HUDEP-2 (cell line): ENCODE measurements around the gene SAFB.
A peak's percentile ranks its signal among the peaks of the same experiment; 100 is the strongest.

Experiments
- DNase-seq, 76 experiments: peaks; one replicate each; lab custom pipeline; 2025; ENCODE audit not compliant: unreplicated experiment in 76 of 76; lab: John Stamatoyannopoulos, UW

SAFB gene

DNA sequence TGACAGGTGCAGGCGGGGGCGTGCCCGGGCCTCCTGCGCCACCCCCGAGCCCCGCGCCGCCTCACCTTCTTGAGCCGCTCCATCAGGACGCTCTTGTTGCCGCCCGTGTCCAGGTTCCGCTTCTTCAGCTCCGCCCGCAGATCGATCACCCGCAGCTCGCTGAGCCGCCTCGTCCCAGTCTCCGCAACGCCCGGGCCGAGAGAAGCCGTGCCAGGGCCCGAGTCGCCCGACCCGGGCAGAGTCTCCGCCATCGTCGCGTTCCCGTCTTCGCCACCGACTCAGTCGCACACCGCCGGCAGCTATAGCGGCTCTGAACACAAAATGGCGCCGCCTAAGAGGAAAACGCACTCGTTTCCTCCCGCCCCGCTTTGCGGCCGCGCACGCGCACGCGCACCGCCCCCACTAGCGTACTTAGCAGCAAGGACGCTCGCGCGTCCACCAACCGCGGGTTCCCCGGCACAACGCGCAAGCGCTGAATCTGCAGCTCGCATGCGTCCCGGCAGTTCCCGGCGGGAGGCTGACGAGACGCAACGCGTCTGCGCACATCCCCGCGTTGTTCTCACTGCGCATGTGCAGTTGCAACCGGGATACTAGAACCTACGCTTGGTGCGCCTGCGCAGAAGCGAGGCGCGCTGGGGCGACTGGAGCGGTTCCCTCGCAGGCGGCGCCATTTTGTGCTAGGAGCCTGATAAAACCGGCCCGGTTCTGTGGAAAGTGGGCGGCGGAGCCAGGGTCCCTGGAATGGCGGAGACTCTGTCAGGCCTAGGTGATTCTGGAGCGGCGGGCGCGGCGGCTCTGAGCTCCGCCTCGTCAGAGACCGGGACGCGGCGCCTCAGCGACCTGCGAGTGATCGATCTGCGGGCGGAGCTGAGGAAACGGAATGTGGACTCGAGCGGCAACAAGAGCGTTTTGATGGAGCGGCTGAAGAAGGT is at the start of gene SAFB, which contains the start of gene SAFB2:
TSS of gene SAFB (plus strand) at position 619 of the 932 bp plus-strand sequence. CDS start at position 742, 123 bp downstream.
TSS of gene SAFB2 (minus strand) at position 312 of the 932 bp plus-strand sequence. CDS start at position 251, 61 bp downstream.
- peak; percentile 62 to 100 (median 100) for DNase-seq

DNA sequence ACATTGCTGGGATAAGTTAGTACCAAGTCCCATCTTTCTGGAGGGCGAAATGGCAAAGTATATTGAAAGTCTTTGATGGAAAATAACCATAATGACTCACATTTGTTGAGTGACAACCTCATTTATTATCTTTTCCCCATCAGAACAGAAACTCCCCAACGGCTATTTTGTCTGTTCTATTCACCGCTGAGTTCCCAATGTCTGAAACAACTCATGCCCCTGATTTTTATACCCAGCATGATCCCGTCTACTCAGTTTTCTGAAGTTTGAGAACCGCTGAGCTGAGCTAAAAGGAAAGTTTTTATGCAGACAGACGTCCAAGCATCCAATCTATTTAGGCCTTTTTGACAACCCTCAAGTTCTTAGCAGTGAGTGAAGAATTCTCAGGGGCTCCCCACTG is 47.3 kb upstream of the SAFB start:
- DNase-seq, result peak in 25 of 76 experiments; percentile 15 to 82 (median 53)

DNA sequence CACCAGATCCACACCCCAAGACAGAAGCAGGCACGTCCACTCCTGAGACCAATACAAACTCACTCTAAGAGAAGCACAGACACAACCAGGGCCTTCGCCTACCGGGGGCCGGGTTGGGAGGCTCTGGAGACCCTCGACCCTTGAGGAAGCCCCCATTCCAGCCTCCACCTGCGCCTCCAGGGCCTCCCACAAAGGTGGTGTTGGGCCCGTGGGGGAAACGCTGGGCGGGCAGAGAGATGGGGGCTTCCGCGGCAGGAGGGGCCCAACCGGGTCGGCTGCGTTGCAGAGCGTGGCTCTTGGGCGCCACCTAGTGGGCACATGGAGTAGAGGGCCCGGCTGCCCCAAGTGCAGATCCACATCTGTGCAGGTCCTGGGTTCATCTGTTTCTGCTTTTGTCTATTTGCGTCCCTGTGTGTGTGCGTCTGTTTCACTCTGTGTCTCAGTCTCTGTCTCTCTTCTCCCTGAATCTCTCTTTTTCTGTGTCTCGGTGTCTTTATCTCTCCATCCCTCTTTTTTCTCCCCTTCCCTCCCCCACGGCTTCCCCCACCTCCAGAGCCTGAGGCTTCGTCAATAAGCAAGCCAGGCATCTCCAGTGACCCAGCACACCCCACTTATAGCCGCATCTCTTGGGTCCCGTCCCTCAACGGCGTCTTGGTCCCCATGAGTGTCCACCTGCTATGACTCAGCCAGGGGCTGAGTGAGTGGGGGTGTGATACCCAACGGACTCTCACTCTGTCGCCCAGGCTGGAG is 44.6 kb upstream of the SAFB start:
- DNase-seq, result peak in 58 of 76 experiments; percentile 16 to 86 (median 58)

DNA sequence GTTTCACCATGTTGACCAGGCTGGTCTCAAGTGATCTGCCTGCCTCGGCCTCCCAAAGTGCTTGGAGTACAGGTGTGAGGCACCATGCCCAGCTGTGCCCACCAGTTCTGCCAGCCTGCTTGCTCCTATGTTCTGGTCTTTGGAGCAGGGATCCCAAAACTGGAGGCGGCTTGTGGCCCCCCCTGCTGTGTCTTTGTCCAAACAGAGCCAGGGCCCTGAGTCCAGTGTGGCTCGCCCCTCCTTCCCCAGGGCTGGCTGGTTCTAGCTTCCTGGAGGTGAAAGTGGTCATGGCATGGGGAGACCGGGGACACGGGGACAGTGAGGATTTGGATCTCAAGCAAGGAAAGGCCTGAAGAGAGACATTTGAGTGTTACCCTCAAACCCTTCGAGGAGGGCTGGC is 43.6 kb upstream of the SAFB start:
- DNase-seq, result no peak

DNA sequence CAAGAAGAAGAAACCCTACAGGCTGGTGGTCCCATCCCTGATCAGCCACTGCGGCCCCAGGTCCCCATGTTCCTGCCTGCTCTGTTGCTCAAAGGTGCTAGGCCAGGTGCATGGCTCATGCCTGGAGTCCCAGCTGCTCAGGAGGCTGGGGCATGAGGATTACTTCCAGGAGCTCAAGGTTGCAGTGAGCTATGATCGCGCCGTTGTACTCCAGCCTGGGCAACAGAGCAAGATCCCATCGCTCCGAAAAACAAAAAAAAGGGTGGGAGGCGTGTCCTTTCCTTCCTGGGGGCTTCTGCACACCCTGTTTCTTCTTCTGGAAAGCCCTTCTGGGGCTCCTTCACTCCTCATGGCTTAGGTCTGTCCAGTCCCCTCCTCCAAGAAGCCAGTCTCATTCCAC is 43.2 kb upstream of the SAFB start:
- no peak for DNase-seq

DNA sequence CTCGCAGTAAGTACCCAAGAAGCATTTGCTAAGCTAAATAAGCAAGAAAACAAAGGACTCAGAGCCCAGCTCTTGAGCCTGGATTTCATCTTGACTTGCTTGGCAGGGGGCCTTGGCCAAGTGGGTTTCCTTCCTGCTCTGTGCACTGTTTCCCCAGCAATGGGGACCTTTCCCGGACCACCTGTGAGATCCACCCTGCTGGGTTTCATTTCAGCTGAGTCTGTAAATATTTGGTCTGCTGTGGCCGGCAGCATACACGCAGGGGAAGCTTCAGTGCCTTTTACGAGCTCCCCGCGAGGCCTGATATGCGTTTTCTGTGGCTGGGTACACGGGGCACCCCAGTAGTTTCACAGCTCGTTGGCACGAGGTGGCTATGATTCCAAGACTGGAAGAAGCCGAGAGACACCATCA is 42.7 kb upstream of the SAFB start:
- no peak for DNase-seq

DNA sequence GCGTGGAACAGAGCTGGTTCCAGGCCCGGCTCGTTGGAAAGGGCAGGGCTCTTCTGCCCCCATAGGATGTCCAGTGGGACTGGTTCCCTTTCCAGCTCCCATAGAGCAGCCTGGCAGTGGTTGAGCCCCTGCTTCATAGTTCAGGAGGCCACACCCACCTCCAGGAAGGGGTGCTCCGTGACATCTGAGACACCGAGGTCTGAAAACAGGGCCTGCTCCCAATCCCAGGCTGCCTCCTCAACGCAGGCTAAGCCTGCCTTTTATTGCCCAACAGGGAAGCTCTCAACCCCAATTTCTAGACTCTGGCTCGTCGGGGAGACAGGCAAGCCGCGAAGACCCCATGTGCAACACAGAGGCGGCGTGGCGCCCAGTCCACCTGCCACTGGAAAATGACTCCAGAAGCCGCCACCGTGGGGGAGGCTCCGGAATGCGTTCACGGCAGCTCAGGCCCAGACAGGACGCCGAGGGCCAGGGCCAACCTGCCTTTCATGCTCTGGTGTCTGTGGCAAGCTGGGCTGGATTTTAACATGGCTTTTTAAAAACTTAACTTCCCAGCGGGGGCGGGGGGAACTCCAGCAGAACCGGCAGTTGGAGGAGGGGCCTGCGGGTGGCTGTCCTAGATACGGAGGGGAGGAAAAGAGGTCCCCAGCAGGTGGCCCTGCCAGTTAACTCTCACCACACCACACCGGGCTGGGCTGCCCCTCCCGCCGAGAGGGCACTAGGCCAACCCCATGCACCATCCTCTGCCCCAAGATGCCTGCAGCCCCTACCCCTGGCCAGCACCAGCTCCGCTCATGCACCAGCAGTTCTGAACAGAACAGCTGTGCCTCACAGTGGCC is 37.2 kb upstream of the SAFB start:
- DNase-seq, result peak in 73 of 76 experiments; percentile 23 to 97 (median 86)

DNA sequence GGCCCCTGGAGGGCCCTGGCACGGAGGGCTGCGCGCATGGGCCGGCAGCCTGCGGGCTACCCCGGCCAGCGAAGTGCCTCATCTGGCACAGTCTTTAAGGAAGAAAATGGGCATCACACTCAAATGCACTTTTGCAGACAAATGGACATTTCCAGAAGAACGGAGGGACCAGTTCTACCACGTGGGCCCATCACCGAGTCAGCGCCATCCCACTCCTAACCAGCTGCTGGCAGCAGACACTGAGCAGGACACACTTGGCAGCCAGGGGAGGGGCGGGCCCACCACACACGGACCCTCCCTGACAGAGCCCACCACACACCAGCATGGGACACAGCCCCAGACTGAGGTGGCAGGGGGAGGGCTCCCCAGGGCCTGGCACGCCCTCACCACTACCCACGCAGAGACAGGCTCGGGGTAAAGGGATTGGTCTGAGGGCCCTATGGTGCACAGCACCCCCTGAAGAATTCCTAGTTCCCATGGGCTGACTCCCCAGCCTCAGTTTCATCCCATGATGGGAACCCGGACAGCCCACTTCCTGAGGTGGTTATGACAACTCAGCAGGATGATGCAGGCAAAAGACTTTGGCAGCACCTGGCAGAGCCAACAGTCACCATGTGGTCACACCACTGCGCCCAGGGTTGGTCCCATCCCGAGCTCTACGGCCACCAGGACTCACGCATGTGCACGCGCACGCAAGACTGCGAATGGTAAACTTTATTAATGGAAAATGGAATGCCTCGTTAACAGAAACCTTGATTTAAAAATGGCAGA is 36.4 kb upstream of the SAFB start:
- DNase-seq, result peak in 14 of 76 experiments; percentile 9 to 48 (median 30)

DNA sequence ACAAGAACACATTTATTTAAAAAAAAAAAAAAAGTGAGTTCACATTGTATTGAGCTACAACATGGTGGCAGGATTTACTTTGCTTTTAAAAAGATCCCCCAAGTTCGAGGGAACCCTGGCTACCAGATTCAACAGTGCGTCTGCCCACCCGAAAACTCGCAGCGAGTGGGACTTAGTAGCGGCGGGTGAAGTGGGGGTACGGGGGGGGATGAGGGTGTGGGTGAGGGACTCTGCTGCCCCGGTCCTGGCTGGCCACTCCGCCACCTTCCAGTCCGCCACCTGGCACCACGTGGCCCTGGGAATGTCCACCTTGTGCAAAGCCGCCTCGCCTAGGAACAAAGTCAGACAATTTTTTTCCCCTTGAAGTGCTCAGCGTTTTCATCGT is 35.8 kb upstream of the SAFB start:
- no peak for DNase-seq

DNA sequence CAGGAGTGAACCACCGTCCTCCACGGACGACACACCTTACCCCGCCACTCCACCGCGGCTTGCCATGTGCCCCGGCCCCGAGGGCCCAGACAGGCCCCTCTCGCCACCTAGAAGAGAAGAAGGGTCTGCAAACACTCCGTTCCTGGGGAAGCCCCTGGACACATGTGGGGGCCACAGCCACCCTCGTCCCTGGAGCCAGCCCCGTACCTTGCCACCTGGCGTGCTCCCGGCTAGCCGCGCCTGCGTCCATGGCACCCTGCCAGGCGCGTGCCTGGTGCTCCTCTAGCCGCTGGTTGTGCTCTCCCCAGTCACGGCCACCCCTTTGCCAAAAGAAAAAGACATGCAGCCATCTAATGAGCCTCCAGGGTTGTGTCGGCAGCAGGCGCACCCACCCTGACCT is 35.2 kb upstream of the SAFB start:
- DNase-seq, result no peak

DNA sequence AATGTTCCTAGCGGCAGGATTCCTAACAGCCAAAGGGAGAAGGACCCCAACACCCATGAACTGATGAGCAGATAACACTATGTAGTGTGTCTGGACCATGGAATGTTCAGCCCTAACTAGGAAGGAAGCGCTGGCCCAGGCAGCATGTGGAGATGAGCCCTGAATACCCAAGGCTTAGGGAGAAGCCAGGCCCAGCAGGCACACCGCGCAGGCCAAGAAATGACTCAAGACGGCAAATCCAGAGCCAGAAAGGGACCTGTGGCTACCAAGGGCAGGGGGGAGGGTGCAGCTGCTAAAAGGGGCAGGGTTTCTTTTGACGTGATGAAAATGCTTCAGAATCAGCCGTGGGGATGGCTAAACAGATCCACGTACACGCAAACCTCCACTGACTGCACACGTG is 34.4 kb upstream of the SAFB start:
- no peak for DNase-seq

DNA sequence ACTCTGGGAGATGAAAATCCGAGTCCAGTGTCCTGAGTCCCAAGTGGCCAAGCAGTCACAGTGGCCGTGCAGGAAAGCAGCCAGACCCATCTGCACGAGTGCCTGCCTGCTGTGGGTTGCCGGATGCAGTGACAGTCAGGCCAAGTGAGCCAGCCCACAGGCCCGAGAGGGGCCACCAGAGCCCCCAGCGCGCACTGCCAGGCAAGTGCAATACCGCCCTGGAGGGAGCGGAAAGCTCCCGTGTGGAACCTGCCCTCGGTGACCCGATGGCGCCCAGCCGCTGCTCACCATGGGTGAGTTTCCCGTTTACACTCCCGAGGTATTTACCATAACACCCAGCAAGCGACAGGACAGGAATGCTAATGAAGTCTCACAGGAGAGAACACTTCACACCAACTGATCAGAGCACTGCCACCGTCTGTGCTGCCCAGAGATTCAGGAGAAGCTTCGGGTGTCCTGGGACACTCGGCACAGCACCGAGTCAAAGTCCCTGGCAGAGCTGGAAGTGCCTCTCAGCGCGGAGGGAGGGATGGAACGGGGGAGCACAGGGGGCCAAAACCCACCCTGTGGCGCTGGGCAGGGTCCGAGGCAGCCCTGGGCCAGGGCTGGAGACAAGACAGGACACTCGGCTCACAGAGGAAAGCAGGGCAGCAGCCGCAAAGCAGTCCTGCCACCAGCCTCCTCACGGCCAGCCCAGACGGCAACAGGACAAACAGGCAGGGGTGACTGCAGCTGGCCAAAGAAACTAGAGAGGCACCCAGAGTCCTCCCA is 33.8 kb upstream of the SAFB start:
- DNase-seq, result no peak

DNA sequence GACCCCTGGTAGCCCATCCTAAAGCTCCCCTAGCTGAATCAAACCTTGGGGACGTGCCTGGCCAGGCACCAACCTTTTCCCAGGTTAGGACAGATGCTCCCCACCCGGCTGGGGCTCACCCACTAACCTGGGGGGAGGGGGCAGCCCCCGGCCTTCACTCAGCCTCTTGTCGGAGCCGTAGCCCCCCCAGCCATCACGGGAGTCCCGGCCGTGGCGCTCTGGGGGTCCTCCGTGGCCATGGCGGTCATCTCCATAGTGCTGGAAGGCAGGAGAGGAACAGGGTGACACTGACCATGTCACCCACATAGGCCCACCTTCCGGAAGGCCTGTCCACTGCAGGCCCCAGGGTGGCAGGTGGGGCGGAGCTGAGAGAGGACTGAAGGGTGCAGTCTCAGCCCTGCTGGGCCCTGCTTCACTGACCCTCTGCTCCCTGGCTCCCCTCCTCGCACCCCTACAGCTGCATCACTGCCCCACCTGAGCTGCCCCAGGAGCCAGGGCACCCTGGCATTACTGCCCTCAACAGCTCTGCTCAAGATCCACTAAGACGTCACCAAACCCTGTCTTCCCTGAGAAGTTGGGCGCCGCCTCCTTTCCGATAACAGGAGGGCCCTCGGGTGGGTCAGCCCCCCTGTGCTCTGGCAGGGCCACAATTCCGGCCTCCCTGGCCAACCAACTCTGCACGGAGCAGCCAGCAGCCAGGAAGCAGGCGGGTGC is 32.6 kb upstream of the SAFB start:
- no peak for DNase-seq

DNA sequence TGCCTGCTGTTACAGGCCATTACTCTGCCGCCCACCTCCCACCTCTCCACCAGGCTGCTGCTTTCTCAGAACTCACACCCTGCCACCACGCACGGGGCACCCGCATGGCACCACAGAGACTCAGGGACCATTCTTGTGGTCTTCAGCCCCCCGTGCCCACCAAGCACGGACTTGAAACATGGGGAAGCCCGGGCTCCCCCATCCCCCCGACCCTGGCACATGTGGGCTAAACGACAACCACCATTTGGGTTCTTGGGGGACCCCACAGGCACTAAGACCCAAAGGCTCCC is 32.1 kb upstream of the SAFB start:
- DNase-seq, result no peak

DNA sequence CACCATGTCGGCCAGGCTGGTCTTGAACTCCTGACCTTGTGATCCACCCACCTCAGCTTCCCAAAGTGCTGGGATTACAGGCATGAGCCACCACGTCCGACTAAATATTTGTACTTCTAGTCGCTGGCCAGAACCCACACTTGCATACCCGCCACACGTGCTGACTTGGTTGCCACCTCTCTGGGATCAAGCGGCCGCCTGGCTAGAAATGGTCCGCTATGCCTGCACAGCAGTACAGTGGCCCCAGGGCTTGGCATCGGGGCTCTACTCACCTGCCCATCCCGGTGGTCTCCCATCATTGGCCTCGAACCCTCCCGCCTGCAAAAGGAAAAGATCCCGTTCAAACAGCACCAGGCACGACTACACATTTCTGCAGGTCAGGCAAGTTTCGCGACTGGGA is 31.4 kb upstream of the SAFB start:
- no peak for DNase-seq

DNA sequence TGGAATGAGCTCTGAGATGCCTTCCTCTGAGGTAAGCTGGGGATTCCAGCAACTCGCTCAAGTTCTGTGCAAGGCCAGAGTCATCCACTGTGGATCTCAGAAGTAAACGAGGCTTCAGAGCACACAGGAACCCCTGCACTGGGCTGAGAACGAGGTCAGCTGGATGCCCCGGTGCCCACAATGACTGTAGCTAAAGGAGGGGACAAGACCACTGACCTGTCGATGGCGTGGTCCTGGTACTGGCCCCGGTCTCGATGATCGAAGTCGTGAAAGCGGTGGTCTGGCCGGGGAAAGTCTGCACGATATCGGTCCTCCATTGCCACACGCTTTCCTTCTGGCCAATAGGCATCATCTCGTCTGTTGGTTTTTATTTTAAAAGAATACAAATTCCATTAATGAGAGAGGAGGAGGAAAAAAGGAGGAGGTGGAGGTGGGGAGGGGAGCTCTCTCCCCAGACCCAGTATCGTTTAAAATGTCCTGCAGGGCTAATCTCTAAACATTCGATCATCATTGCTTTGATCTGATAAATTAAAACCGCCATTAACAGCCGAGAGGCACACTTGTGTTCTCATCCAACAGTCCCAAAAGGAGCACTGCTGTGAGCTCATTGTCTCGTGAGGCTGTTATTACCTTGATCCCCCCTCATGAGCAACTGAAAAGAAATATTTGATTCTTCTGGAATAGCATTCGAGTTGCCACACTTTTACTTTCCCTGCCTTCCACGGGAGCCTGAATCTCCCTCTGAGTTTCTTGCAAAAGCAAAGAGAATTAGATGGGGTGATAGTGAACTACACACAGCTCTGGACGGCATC is 30.1 kb upstream of the SAFB start:
- DNase-seq, result peak in 2 of 76 experiments; percentile 9 to 17

DNA sequence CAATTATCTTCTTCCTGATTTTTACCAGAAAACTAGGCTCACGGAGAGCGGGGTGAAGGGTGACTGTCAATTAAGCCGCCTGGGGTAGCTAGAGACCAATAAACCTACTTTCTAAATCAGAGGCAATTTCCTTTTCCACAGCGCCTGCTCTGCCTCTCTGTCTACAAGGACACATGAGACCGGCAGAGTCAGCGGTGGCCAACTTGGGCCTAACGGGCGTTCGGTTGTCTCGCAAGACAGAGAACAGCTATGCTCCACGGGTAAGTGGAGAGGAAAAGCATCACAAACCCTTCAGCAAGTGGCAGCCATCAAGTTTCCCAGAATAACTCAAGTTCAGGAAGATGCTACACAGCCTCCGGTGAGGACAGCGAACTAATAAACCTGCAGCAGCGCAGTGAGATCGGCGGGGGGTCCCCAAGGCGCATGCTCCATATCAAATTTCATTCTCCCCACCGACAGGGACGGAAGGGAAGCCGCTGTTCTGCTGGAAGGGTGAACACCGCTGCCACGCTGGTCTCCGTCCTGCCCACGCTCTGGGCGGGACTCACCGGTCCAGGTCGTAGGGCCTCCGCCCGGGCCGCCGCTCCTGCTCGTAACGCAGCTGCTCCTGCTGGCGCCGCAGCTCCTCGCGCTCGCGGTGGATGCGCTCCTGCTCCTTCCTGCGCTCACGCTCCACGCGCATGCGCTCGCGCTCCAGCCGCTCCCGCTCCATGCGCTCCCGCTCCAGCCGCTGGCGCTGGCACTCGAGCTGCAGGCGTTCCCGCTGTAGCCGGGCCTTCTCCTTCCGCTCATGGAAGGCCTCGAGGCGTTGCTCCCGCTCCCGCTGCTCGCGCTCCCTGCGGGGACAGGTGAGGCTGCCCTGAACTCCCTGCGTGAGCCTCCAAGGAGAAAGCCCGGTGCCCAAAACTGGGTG is 29.3 kb upstream of the SAFB start:
- DNase-seq, result no peak
